Skeletal muscle cell (primary cell): ENCODE measurements around the gene CAB39.

Source experiments
- DNase-seq: peaks from one replicate; pipeline ENCODE4 v3.0.0-alpha.2; 2010; ENCODE audit warnings: low read depth
- H3K4me3 ChIP-seq: 2 replicates; pipeline ENCODE4 v1.5.1; 2011; ENCODE audit warnings: low read depth, mild to moderate bottlenecking, control low read depth, low read length, moderate library complexity

CAB39 gene

DNA sequence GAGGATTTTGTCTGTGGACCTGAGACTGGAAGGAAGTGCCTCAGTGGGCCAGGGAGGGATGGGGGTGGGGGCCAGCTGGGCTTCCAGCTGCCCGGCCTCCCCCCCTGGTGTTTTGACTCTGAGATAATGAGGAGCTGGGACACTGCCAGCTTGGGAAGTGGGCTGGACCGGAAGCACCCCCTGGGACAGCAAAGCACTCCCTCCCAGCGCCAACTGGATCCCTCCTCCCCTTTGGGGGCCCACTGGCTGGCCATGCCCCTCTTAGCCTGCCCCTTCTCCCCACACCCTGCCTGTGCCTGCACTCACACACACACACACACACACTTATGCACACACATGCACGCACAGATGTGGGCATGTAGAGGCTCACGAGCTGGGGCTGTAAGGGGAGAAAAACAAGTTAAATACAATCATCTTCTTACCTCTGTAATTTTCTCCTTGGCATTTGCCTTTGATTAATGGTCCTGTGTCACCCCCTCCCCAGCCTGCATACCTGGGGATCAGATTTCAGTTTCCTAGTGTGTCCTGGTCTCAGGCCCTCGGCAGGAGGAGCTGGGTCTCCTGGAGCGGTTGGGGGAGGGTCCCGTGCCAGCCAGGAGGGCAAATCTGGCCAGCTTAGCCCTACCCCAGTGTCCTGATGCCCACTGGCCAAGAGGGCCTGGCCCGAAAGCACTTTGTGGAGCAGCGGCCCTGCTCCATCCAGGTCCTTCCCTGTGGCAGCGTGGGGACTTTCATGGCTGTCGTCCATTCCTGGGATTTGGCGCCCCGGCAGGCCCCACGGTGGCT is 155.7 kb downstream of the CAB39 start:
- DNase-seq, result no peak
- H3K4me3 ChIP-seq, result no peak overlapping the region

DNA sequence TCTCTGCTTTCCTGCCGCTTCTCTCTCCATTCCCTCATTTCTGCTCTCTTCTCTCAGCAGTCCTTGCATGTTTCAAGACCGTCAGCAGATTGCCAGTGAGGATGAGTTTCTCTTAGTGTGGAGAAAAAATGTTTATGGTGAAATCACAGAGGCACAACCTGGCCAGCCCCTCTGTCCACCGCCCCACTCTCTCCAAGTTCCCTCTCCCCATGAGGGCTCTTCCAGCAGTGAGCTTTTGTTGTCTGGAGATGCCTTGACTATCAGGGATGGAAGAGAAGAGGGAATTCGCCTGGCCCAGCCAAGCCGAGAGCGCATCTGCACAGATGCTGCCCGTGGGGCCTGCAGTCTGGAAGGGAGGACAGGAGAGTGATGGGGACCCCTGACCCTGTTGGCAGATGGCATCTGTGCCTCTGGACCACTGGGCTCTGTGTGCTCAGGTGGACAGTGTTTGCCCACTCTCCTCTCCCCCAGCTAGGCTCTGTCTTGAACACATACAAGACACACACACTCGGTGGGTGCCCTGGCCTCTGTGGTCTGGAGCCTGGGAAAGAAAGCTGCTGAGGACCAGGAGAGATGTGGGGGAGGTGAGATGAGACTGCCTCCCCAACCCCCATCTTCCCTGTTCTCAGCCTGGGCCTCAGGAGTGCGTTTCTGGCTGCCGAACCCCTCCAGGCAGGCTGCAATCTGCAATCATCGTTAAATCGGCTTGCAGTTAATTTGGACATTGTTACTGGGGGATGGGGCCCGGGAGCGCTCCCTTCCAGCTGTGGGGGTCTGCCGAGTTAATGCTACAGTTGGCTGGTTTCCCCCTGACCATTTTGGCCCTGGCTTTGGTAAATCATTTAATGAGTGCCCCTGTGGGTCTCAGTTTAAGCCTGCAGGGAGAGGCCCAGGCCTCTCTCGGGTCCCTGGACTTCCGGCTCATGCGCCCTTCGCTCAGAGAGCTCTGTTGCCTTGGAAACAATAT is 156.6 kb downstream of the CAB39 start:
- no peak overlapping the region for H3K4me3 ChIP-seq

DNA sequence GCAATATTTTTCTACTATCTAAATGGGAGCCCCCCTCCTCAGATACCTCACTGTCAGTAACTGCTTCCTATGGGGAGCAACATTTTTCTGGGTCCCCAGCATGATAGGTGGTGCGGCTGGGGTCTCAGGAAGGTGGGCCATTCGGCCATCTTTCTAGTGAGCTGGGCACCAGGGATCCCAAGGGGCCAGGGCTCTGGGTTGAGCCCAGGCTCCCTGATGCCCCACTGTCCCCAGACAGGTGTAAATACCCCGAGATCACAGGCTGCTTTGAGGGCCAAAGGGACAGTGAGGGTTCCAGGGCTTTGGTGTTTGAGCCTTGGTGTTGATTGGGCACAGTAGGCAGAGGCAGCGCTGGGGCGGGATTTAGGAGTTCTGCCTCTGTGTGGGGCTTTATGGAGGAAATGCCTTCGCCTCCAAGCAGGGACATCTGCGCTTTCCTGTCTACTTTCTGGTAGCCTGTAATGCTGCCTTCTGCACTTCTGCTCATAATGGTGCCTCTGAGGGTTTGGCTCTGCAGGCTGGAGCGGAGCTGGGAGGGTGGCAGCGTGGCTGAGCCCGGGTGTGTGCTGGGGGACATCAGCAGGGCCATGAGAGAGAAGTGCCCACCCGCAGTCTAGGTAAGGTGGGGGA is 157.4 kb downstream of the CAB39 start:
- DNase-seq, result no peak

More for the DNA sequence above, 156.6 kb downstream of the CAB39 start:
- no peak for DNase-seq

More for the DNA sequence above, 157.4 kb downstream of the CAB39 start:
- no peak overlapping the region for H3K4me3 ChIP-seq
